Stimulated activated CD4-positive, alpha-beta T cell treated with anti-CD3 and anti-CD28 coated beads, Interleukin-12 subunit alpha, Interleukin-12 subunit beta, amount 100 ng/mL, for 4 hours (primary cell): ENCODE data around the gene HECW1.
"Not testable (repeated sequence)": the region's sequence is repeated elsewhere in the genome, so short reads cannot be mapped to it uniquely, and the experiment has no call there.

Source experiments
- DNase-seq: peaks from one replicate; pipeline ENCODE4 v3.0.0-alpha.2; 2020

HECW1 gene

DNA sequence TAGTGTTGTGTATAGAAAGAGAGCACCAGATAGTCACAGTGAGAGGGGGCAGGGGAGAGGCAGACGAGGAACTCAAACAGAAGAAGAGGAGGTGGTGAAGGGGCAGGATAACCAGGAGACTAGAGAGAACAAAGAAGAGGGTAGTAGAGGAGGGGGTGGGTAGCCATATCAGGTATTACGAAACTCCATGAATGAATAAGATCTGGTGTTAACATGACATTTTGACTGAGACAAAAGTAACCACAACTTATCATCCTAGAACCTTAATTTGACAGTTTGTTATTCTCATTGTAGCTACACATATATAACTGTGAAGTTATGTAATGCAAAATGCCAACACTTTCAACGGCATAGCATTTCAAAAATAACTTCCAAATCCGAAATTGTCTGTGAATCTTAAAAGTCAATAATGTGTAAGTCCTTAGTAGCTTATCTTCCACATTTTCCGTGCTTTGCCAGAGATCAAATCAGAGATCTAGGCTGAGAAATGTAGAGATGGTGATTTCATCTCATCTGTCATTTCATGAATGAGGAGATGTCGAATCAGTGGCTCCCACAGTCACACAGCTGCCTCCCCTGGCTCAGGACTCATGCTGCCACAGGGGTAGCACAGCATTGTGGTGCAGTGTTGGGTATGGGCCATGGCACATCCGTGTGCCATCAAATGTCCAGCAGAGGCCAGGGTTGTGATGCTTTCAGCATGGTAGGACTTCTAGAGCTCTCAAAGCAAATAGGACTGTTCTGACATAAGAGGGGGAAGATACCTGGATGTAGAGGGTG lies 202.1 kb downstream of the HECW1 start:
- DNase-seq: no peak

DNA sequence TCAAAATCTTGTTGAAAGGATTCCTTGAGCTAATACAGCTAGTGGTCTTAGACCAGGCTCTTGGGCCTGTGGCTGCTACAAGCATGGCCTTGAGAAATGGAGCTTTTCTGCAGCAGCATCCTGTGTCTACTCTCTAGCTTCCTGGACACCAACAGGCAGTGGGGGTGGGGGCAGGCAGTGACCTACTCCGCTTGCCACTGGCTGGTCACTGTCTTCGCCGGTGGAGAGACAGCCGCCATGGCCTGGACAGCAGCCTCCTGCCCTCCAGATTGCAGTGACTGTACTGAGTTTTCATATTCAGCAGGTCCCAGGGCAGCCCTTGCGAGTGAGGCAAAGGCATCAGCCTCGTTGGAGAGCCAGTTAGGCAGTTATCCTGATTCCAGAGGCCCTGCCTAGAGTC lies 204.6 kb downstream of the HECW1 start:
- DNase-seq: no peak

DNA sequence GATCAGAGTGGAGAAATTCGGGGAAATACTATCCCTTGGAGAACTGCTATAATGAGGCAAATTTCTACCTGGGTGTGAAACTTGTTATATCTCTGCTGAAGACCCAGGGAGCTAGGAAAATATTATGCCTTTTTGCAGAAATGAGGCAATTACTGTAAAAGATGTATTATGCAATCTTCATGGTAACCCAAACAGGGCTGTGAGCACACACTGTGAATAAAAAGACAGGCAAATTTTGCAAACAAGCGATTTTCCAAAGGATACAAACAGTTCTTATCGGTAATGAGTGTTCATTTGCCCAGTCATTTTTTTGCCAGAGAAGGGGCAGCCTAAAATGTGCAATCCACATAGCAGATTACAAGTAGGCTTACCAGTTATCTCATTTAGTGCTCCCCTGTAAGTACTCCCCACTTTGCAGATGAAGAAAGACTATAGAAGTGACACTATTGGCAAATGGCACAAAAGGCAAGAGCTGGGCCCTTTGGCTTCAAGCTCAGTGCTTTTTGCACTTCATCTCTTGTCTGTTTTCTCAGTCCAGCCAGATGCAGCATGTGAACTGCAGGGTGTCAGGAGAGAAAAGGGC lies 205.8 kb downstream of the HECW1 start:
- no peak for DNase-seq

DNA sequence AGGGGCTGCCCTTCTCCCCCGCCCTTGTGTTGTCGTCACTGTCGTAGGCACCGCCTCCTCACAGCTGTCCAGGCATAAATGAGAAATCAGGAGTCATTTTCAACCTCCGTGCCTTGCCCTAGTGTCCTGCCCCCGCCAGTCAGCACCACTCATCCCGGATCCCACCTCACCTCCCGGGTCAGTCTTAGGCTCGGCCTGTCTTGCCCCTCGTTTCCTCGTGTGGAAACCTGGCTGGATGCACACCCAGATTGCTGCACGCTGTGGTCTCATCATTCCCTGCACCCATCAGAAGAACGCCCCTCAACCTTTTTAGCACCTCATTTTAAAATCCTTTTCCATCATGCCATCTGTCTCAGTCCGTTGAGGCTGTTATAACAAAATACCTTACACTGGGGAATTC lies 213.1 kb downstream of the HECW1 start:
- no peak for DNase-seq

DNA sequence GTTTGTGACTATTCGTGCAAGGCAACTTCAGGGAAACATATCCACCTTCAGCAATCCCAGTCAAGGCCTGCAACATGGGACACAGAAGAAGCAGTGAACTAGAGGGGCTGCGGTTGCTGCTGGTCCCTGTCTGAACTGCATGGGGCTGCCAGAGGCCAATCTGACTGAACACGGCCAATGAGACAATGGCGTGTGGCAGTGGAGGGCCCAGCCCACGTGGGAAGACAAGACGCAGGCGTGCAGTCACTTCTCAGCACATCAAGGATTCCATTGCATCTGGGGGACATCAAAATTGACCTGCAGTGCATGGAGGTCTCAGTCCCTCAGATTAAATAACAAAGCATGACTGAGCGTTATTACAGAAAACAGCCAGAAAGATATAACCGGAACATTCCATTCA lies 215.9 kb downstream of the HECW1 start:
- no peak for DNase-seq

DNA sequence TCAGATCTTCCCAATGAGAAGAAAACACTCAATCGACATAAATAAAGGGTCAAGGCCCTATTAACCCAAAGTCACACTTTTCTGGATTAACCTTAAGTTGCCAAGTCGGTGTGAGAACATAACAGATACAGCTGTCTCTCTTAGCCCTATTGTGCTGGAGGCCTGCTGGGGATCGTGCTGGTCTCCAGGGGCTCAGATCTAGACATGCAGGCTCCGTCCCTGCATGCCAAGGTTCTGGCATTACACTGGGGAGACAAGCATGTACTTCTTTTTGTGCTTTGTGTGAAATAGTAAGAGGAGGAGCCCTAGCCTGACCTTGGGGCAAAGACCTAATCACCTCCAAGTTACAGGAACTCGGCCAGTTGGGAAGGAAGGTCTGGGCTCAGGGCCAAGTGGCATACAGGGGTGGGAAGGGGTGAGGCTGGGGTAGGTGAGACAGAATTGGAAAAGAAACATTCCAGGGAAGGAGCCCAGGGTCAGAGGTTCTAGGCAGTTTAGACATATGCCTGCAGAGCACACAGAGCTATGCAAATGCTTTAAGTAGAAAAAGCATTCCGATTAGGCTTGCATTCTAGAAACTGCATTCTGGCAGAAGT lies 216.4 kb downstream of the HECW1 start:
- DNase-seq: no peak

DNA sequence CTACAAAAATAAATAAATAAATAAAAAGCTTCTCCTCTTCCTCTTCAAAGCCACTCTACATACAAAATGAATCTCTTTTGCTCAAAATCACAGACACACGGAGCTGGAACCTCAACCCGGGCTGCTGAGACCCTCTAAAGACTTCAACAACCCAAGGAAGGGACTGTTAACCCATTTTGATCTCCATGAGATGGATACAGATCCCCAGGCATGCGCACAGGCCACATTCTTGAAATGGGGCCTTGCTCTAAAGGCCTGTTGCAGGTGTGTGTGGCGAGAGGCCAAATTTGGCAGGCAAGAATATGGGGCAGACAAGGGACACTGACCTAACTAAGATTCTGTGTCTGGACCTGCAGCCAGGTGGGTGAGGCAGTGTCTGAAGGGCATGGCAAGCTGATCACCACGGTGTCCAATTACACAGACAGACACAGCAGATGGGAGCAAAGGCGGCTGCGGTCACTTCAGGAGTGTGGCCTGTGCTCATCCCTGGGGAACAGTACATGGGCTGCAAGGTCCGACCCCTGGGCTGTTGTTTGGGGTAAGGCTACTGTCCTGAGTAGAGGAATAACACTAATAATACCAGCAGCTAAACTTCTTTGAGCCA lies 219.8 kb downstream of the HECW1 start:
- no peak for DNase-seq

DNA sequence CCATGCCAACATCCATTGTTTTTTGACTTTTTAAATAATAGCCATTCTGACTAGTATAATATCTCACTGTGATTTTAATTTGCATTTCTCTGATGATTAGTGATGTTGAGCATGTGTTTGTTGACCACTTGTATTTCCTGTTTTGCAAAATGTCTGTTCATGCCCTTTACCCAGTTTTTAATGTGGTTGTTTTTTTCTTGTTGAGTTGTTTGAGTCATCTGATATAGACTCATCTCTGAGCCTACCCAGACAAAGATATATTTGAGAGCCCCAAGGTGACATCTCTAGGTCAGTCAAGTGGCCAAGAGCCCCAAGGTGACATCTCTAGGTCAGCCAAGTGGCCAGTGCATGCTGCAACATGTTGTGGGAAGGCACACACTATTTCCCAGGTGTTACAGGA lies 224.7 kb downstream of the HECW1 start:
- DNase-seq: no peak

DNA sequence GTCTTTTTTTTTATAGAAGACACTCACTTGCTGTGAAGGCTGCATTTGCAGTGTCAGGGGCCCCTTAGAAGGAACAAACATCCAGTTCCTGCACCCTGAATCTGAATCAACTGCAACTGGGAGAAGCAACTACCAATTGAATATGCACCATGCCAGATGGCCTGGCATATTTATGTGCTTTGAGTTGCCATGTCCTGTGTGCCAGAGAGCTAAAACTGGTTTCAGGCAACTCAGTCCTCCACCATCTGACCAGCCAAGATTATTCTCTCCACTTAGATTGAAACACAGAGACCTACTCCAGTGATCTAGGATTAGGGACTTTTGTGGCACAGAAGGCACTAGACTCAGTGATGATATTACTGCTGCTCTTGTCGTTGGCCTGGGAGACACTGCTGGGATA lies 225.4 kb downstream of the HECW1 start:
- DNase-seq: no peak

DNA sequence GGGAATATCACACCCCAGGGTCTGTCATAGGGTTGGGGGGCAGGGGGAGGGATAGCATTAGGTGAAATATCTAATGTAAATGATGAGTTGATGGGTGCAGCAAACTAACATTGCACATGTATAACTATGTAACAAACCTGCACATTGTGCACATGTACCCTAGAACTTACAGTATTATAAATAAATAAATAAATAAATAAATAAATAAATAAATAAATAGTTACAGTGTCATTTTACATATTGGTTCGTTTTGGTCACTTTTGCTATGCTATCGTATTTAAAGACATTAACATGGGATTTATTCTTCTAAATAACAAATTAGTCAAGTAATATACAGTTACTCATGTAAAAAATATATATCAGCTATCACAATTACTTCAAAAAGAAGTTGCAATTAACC lies 228.7 kb downstream of the HECW1 start:
- DNase-seq: no peak

DNA sequence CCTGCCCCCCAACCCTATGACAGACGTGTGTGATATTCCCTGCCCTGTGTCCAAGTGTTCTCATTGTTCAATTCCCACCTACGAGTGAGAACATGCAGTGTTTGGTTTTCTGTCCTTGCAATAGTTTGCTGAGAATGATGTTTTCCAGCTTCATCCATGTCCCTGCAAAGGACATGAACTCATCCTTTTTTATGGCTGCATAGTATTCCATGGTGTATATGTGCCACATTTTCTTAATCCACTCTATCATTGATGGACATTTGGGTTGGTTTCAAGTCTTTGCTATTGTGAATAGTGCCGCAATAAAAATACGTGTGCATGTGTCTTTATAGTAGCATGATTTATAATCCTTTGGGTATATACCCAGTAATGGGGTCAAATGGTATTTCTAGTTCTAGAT lies 231.0 kb downstream of the HECW1 start:
- DNase-seq: not testable (repeated sequence)

DNA sequence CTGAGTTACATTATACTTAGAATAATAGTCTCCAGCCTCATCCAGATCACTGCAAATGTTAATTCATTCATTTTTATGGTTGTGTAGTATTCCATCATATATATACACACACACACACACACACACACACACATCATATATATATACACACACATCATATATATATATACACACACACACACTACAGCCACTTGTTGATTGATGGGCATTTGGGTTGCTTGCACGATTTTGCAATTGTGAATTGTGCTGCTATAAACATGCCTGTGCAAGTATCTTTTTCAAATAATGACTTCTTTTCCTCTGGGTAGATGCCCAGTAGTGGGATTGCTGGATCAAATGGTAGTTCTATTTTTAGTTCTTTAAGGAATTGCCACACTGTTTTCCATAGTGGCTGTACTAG lies 233.2 kb downstream of the HECW1 start:
- not testable (repeated sequence) for DNase-seq

DNA sequence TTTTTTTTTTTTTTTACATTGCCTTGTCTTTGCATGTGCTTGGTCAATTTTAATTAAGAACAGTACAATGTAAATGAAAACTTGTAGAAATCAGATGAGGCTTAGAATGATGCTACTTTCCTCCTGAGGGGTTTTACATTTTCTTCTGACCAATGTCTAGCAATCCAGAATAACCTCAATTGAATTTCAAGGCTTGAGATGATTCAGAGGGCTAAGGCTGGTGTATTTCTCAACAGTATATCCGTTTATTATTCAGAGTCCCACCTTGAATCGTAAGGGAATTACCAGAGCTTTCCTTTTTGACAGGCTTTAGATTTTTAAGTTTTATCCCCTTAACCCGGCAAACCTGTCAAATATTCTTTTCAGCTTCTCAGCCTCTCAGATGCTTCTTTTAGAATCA lies 239.2 kb downstream of the HECW1 start:
- DNase-seq: no peak

DNA sequence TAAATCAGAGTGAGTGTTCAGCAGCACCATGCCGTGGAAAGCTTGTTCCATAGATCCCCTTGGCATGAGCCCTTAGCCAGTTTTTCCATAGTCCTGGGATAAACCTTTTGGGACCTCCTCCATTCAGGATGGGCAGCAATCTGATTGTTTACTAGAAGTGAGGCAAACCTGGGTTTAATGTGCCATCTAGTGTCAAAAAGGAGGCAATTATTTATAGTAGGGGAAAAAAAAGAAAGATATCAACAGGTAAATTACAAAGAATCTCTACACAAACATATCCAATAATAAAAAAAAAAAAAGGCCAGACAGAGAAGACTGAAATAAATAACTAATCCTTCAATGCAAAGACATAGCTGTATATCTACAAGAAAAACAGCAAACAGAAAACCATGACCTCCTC lies 241.5 kb downstream of the HECW1 start:
- DNase-seq: no peak

DNA sequence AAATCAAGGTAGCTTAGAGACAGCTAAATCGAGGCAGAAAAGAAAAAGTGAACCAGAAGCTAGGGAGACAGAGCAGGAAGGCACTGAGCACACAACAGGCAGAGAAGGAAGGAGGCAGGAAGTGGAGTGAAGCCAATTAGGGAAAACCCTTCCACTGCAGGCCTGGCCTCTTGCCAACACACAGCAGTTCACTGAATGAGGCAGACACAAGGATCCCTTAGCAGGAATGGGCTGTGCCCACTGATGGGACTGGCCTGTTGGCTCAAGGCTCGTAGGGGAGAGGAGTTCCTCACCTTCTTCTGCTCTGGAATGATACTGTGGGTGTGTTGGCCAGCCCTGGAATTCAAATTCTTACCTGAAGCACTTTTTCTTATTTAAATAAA lies 250.2 kb downstream of the HECW1 start:
- DNase-seq: no peak

DNA sequence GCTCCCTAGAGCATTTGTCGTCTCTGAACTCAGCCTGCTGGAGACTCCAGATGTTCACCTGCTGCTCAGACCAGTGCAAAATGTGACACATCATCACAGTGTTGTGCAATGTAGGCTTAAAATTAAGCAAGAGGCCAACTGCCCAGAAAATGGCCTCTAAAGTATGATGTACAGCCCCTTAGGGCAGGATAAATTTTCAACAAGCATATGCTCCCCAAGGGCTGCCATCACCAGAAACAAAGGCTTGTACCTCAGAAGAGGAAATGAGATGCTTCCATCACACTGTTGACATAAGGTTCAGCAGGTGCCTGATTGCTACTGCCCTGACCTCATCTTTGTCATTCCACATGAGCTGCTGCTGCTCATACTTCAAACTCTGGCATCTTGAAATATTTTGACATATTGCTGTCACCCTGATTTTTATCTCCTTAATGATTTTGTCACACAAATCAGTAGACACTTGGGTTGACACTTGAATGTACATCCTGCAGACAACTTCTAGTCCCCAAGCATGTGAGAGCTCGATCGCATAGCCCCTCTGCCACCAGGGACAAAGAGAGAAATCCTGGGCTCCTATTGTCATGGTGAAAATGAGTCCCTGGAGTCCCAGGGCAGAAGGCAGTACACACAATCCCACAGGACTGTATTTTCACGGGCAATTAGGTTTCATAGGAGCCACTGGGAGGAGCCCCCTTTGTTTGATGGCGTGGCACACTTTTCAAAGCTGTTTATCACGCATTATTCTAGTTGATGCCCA lies 250.8 kb downstream of the HECW1 start:
- no peak for DNase-seq

DNA sequence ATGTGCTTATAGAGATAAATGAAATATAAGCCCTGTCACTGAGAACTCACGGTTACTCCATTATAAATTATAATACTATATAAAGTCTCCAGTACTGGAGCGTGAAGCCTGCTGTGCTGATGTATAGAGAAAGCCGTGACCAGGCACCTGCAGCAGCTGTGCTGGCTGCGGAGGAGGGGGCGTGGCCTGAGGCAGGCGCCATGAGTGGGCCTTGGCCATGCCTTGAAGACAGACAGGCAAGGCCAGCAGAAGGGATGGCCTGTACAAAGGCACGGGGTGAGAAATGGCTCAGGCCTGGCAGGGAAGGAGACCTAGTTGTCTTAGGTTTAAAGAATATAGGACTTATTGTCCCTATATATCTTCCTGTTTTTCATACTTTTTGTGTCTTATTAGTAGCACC lies 251.9 kb downstream of the HECW1 start:
- no peak for DNase-seq

DNA sequence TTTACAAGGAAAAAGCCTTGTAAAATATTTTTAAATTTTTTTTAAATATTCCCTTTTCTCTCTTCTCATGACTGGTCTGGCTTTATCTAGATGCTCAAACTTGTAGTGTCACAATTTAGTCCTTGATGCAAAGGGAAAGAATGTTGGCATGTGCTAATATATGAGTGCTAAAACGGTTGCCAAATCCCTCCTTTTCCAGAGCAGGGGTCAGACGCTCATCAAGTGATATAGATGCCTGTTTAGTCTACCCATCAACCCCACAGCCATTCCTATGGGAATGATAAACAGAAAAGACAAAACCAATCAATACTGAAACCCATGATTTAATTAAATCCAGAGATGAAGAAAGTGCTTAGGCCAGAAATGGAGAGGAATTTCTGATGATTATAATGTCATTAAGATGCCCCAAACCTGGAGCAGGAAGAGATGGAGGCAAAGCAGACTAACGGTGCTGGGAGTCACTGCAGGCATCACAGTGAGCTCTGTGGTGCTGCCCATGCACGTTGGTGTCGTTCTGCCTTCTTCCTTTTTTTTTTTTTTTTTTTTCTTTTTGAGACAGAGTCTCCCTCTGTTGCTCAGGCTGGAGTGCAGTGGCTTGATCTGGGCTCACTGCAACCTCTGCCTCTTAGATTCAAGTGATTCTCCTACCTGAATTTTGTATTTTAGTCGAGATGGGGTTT lies 260.4 kb downstream of the HECW1 start:
- no peak for DNase-seq

DNA sequence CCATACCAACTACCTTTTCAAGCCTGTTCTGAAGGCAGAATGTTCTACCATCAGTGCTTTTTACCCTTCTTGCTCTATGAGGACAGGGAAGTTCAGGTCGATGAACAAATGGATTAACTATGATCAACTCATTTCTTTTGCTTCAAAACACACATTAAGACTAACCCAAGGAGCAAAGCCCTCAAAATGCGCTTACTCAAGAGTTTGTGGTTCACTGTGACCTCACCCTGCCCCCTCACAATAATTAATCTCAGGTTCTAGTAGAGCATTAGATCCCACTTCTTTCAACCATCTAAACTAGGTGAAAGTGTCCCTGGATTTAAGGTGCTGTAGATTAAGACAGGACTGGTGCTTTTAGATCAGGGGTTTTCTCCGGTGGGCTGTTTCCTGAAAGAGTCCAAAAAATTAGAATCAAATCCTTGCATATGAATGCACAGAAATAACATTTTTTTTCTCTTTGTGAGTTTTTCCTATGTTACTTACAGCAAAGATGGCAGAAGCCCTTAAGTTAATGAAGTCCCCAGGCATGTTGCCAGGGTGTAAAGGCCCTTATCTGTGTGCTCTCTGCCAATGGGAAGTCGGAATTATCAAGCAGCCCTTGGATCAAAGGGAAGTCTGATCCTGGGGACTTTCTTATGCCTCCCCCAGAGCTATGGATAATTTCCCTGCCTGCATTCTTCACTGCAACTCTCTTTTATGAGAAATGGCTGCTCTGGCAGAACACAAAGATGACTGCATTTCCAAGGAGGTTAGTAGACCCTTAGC lies 264.9 kb downstream of the HECW1 start:
- DNase-seq: no peak

DNA sequence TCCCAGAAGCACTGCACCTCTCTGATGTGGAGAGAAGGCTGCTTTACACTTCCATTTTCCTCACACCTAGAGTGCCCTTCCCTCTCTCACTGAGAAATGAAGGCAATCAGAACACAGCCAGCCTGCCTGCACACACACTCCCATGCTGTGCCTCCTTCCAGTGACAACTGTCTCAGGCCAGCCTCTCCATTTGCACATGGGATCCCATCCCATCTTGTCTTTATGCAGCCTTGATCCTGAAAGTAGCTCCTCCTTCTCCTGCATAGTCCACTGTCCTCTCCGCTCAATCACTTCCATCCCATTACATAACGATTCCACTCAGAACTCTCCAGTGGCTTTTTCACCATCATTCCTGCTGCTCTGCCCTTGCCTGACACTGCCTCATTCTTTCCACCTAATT lies 266.8 kb downstream of the HECW1 start:
- no peak for DNase-seq

DNA sequence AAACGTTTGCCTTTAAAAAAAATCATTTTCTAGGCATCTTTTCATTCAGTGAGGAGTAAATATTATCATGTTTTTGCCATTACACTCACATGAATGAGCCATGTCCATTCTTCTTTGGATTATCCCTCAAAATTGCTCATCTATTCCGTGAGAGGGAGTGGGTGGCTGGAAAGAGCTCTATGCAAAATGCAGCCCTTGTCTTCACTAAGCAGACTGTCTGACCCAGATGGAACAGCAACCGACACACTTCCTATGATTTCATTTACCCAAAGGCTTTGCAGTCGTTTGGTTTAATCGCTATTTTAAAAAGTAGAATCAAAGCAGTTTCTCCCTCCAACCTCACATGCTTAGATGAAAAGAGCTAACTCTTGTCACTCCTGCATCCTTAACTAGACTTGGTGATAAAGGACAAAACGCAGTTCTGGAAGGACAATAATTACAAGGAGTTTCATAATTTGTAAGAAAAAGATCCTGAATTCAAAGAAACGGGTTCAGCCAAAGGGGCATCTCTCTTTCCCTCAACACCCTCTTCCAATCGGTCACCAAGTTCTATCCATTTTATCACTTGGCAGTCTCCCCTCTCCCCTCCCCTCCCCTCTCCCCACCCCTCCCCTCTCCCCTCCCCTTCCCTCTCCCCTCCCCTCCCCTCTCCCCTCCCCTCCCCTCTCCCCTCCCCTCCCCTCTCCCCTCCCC lies 272.3 kb downstream of the HECW1 start:
- no peak for DNase-seq

DNA sequence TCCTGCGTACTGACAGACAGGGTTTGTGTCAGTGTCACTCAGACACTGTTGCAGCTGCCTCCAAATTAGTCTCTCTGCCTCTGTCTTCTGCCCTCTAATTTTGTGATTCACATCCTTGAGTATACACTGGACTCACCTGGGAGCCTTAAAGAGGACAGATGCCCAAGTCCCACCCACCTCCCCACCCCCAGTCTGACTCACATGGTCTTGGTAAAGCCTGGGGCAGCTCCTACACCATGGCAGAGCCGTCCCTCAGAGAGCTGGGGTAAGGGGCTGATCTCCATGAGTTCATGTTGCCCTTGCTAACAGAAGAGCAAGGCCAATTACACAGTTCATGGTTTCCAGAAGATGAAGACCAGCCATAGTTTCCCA lies 272.8 kb downstream of the HECW1 start:
- DNase-seq: no peak
